HL-60 (cell line): ENCODE data around the gene CD38.

Source experiments
- GABPA ChIP-seq: IDR thresholded peaks from 2 replicates; pipeline ENCODE4 v1.6.1; 2012; ENCODE audit warnings: low read depth
- POLR2AphosphoS5 ChIP-seq: IDR thresholded peaks from 2 replicates; pipeline ENCODE4 v1.6.1; 2012; ENCODE audit warnings: low read depth
- REST ChIP-seq: IDR thresholded peaks from 2 replicates; pipeline ENCODE4 v1.6.1; 2012; ENCODE audit warnings: low read depth; ENCODE audit not compliant: insufficient replicate concordance
- TF ChIP-seq, protein P1 (sequence below): IDR thresholded peaks from one replicate; pipeline ENCODE4 v1.5.1; 2011; ENCODE audit warnings: low read length, control low read depth, inconsistent platforms; ENCODE audit not compliant: insufficient read depth

- TF ChIP-seq, protein P1, sequence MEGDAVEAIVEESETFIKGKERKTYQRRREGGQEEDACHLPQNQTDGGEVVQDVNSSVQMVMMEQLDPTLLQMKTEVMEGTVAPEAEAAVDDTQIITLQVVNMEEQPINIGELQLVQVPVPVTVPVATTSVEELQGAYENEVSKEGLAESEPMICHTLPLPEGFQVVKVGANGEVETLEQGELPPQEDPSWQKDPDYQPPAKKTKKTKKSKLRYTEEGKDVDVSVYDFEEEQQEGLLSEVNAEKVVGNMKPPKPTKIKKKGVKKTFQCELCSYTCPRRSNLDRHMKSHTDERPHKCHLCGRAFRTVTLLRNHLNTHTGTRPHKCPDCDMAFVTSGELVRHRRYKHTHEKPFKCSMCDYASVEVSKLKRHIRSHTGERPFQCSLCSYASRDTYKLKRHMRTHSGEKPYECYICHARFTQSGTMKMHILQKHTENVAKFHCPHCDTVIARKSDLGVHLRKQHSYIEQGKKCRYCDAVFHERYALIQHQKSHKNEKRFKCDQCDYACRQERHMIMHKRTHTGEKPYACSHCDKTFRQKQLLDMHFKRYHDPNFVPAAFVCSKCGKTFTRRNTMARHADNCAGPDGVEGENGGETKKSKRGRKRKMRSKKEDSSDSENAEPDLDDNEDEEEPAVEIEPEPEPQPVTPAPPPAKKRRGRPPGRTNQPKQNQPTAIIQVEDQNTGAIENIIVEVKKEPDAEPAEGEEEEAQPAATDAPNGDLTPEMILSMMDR: no peak
- no peak for TF ChIP-seq REST
- TF ChIP-seq GABPA: no peak
- no peak for TF ChIP-seq POLR2AphosphoS5
These were observed 14.8 kb downstream of the CD38 start for GRCh38 chr4:15792974-15793373.
